SK-N-SH treated with all-trans-retinoic acid at 6 μM for 48 hours (cell line): ENCODE measurements around the gene RNF213.

Source experiments
- ATAC-seq: fragments of 200-7000 bp; cut with Tn5 transposase; 3 replicates; pipeline ENCODE4 v1.9.1; 2020; ENCODE audit warnings: mild to moderate bottlenecking, moderate library complexity
- ARNTL ChIP-seq: fragments of 450-650 bp; formaldehyde crosslinking; IDR thresholded peaks from 2 replicates; pipeline ENCODE4 v1.5.0; 2020; ENCODE audit warnings: low read depth, mild to moderate bottlenecking, moderate library complexity, borderline replicate concordance
- CSDC2 ChIP-seq: fragments of 250-450 bp; sonication (Bioruptor Pico); IDR thresholded peaks from 2 replicates; pipeline ENCODE4 v1.5.0; 2020; ENCODE audit warnings: mild to moderate bottlenecking, moderate library complexity
- GLIS3 ChIP-seq: fragments of 250-450 bp; sonication (Bioruptor Pico); IDR thresholded peaks from 2 replicates; pipeline ENCODE4 v1.5.0; 2020; ENCODE audit warnings: mild to moderate bottlenecking, moderate library complexity
- ISL1 ChIP-seq: fragments of 250-450 bp; sonication (Bioruptor Pico); IDR thresholded peaks from 2 replicates; pipeline ENCODE4 v2.1.2; 2022; ENCODE audit warnings: mild to moderate bottlenecking, moderate library complexity
- OSR1 ChIP-seq: fragments of 250-450 bp; sonication (Bioruptor Pico); IDR thresholded peaks from 2 replicates; pipeline ENCODE4 v1.8.0; 2022; ENCODE audit warnings: moderate library complexity, mild to moderate bottlenecking, inconsistent platforms
- PATZ1 ChIP-seq: fragments of 250-450 bp; sonication (Bioruptor Pico); IDR thresholded peaks from 2 replicates; pipeline ENCODE4 v1.8.0; 2020; ENCODE audit warnings: mild to moderate bottlenecking, moderate library complexity, borderline replicate concordance
- POU6F1 ChIP-seq: fragments of 250-450 bp; sonication (Bioruptor Pico); IDR thresholded peaks from 2 replicates; pipeline ENCODE4 v1.8.0; 2021; ENCODE audit warnings: low read depth, mild to moderate bottlenecking, moderate library complexity, borderline replicate concordance
- PPARA ChIP-seq: fragments of 250-450 bp; sonication (Bioruptor Pico); IDR thresholded peaks from 2 replicates; pipeline ENCODE4 v1.5.0; 2020; ENCODE audit warnings: mild to moderate bottlenecking, borderline replicate concordance
- RARB ChIP-seq: fragments of 250-450 bp; sonication (Bioruptor Pico); IDR thresholded peaks from 2 replicates; pipeline ENCODE4 v1.8.0; 2021; ENCODE audit warnings: mild to moderate bottlenecking, moderate library complexity
- SNAI2 ChIP-seq: fragments of 250-450 bp; sonication (Bioruptor Pico); IDR thresholded peaks from 2 replicates; pipeline ENCODE4 v1.5.0; 2020; ENCODE audit warnings: mild to moderate bottlenecking, moderate library complexity
- TCF4 ChIP-seq: fragments of 250-450 bp; sonication (Bioruptor Pico); IDR thresholded peaks from 2 replicates; pipeline ENCODE4 v1.8.0; 2021; ENCODE audit warnings: mild to moderate bottlenecking, moderate library complexity, borderline replicate concordance
- TOX ChIP-seq: fragments of 250-450 bp; sonication (Bioruptor Pico); IDR thresholded peaks from 2 replicates; pipeline ENCODE4 v1.8.0; 2021; ENCODE audit warnings: mild to moderate bottlenecking, moderate library complexity, borderline replicate concordance
- ZC3H10 ChIP-seq: fragments of 250-450 bp; sonication (Bioruptor Pico); IDR thresholded peaks from 2 replicates; pipeline ENCODE4 v1.5.1; 2021; ENCODE audit warnings: mild to moderate bottlenecking, moderate library complexity
- ZFP3 ChIP-seq: fragments of 250-450 bp; sonication (Bioruptor Pico); IDR thresholded peaks from 2 replicates; pipeline ENCODE4 v1.5.0; 2020; ENCODE audit warnings: mild to moderate bottlenecking, moderate library complexity
- ZFP30 ChIP-seq: fragments of 450-650 bp; formaldehyde crosslinking; IDR thresholded peaks from 2 replicates; pipeline ENCODE4 v1.5.0; 2022; ENCODE audit warnings: mild to moderate bottlenecking, moderate library complexity
- ZNF565 ChIP-seq: fragments of 450-650 bp; formaldehyde crosslinking; conservative IDR thresholded peaks from 2 replicates; pipeline ENCODE4 v1.5.0; 2020; ENCODE audit warnings: low read depth, mild to moderate bottlenecking, moderate library complexity
- ZNF70 ChIP-seq: fragments of 450-650 bp; formaldehyde crosslinking; IDR thresholded peaks from 2 replicates; pipeline ENCODE4 v1.5.0; 2020; ENCODE audit warnings: mild to moderate bottlenecking, moderate library complexity
- ZNF8 ChIP-seq: fragments of 450-650 bp; formaldehyde crosslinking; IDR thresholded peaks from 2 replicates; pipeline ENCODE4 v1.5.0; 2020; ENCODE audit warnings: mild to moderate bottlenecking, moderate library complexity
- TF ChIP-seq, protein P1 (sequence below): fragments of 250-450 bp; sonication (Bioruptor Pico); IDR thresholded peaks from 2 replicates; pipeline ENCODE4 v1.5.1; 2020; ENCODE audit warnings: low read depth, mild to moderate bottlenecking, moderate library complexity
- TF ChIP-seq, protein P2 (sequence below): fragments of 250-450 bp; sonication (Bioruptor Pico); IDR thresholded peaks from 2 replicates; pipeline ENCODE4 v1.5.0; 2020; ENCODE audit warnings: mild to moderate bottlenecking, moderate library complexity

Gene RNF213

DNA sequence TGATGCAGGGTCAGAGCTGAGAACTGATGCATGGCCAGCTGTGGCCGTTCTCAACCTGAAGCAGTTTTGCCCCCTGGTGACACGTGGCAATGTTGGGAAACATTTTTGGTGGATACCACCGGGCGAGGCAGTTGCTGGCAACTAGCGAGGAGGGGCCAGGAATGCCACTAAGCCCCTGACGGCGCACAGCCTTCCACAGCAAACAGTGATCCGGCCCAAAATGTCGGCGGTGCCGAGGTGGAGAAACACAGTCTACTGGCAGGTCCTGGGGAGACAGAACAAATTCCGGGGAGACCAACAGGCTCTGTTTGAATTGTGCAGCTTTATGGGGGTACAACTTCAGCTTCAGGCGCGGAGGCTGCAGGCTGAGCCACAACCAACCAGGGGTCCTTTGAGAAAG, 32.2 kb upstream of the RNF213 start (continued):
- TF ChIP-seq PATZ1 (CRISPR knock-in tag): no peak
- TF ChIP-seq GLIS3 (CRISPR knock-in tag): no peak
- TF ChIP-seq TOX (CRISPR knock-in tag): no peak
- TF ChIP-seq, protein P1, sequence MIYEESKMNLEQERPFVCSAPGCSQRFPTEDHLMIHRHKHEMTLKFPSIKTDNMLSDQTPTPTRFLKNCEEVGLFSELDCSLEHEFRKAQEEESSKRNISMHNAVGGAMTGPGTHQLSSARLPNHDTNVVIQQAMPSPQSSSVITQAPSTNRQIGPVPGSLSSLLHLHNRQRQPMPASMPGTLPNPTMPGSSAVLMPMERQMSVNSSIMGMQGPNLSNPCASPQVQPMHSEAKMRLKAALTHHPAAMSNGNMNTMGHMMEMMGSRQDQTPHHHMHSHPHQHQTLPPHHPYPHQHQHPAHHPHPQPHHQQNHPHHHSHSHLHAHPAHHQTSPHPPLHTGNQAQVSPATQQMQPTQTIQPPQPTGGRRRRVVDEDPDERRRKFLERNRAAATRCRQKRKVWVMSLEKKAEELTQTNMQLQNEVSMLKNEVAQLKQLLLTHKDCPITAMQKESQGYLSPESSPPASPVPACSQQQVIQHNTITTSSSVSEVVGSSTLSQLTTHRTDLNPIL (CRISPR knock-in tag): no peak

- TF ChIP-seq, protein P1 (CRISPR knock-in tag): no peak
- TF ChIP-seq ZC3H10: no peak
- no peak for TF ChIP-seq PPARA (CRISPR knock-in tag)
- no peak for TF ChIP-seq ZNF70 (CRISPR knock-in tag)
- TF ChIP-seq TCF4 (CRISPR knock-in tag): no peak
- no peak for TF ChIP-seq SNAI2 (CRISPR knock-in tag)
- no peak for TF ChIP-seq RARB (CRISPR knock-in tag)
- TF ChIP-seq ISL1 (CRISPR knock-in tag): no peak
- TF ChIP-seq ZFP3: no peak
- TF ChIP-seq, protein P2, sequence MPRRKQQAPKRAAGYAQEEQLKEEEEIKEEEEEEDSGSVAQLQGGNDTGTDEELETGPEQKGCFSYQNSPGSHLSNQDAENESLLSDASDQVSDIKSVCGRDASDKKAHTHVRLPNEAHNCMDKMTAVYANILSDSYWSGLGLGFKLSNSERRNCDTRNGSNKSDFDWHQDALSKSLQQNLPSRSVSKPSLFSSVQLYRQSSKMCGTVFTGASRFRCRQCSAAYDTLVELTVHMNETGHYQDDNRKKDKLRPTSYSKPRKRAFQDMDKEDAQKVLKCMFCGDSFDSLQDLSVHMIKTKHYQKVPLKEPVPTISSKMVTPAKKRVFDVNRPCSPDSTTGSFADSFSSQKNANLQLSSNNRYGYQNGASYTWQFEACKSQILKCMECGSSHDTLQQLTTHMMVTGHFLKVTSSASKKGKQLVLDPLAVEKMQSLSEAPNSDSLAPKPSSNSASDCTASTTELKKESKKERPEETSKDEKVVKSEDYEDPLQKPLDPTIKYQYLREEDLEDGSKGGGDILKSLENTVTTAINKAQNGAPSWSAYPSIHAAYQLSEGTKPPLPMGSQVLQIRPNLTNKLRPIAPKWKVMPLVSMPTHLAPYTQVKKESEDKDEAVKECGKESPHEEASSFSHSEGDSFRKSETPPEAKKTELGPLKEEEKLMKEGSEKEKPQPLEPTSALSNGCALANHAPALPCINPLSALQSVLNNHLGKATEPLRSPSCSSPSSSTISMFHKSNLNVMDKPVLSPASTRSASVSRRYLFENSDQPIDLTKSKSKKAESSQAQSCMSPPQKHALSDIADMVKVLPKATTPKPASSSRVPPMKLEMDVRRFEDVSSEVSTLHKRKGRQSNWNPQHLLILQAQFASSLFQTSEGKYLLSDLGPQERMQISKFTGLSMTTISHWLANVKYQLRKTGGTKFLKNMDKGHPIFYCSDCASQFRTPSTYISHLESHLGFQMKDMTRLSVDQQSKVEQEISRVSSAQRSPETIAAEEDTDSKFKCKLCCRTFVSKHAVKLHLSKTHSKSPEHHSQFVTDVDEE: no peak
- no peak for TF ChIP-seq ARNTL (CRISPR knock-in tag)
- no peak for TF ChIP-seq GLIS3 (CRISPR knock-in tag)
- TF ChIP-seq CSDC2 (CRISPR knock-in tag): no peak
- TF ChIP-seq ZNF8 (CRISPR knock-in tag): no peak
- TF ChIP-seq PATZ1 (CRISPR knock-in tag): no peak
- TF ChIP-seq ZFP30 (CRISPR knock-in tag): no peak
- TF ChIP-seq ZNF565 (CRISPR knock-in tag): no peak
- no peak for TF ChIP-seq OSR1 (CRISPR knock-in tag)
- TF ChIP-seq POU6F1 (CRISPR knock-in tag): no peak
- ATAC-seq: no peak
Measured at GRCh38 chr17:80229011-80229410, 31.6 kb upstream of the RNF213 start.

GRCh38 chr17:80232438-80232837, 28.2 kb upstream of the RNF213 start:
- ATAC-seq: no peak
- TF ChIP-seq, protein P2: no peak
- 0 out of 2 replicates have a peak, but pooled peaks have one; percentile 8 for TF ChIP-seq ZNF8 (CRISPR knock-in tag)
- TF ChIP-seq, all 23 proteins: peak for 1
